Activated T-cell treated with anti-CD3 and anti-CD28 coated beads, Interleukin-2, amount 50 U/mL, for 48 hours (primary cell): ENCODE data around the gene TDRD12.
"Not testable (repeated sequence)": the region's sequence is repeated elsewhere in the genome, so short reads cannot be mapped to it uniquely, and the experiment has no call there.

Source experiments
- DNase-seq, 2 experiments: peaks; one replicate each; pipeline ENCODE4 v3.0.0-alpha.2; 2020

The TDRD12 gene

GRCh38 chr19:32813862-32814425 is 94.4 kb downstream of the TDRD12 start:
- no peak for DNase-seq

GRCh38 chr19:32814624-32815023 is 95.1 kb downstream of the TDRD12 start:
- no peak for DNase-seq

- no peak for DNase-seq
These were observed 97.1 kb downstream of the TDRD12 start for GRCh38 chr19:32816555-32817099.

- DNase-seq = no peak
These were observed 98.3 kb downstream of the TDRD12 start for GRCh38 chr19:32817569-32818476.

- DNase-seq = no peak
These were observed 99.0 kb downstream of the TDRD12 start for GRCh38 chr19:32818536-32818935.

- DNase-seq = no peak
These were observed 100.1 kb downstream of the TDRD12 start for GRCh38 chr19:32819419-32820400.

- DNase-seq = no peak
These were observed 103.6 kb downstream of the TDRD12 start for GRCh38 chr19:32822916-32823746.

GRCh38 chr19:32823747-32824102 is 104.2 kb downstream of the TDRD12 start:
- no peak for DNase-seq

- no peak for DNase-seq
These were observed 104.7 kb downstream of the TDRD12 start for GRCh38 chr19:32824191-32824751.

GRCh38 chr19:32824916-32825608 is 105.5 kb downstream of the TDRD12 start:
- DNase-seq = no peak

GRCh38 chr19:32828139-32828538 is 108.6 kb downstream of the TDRD12 start:
- DNase-seq = no peak

GRCh38 chr19:32828643-32829344 is 109.2 kb downstream of the TDRD12 start:
- DNase-seq = no peak

GRCh38 chr19:32829345-32829896 is 109.9 kb downstream of the TDRD12 start:
- DNase-seq = no peak

GRCh38 chr19:32830231-32831014 is 110.9 kb downstream of the TDRD12 start:
- DNase-seq = no peak

- DNase-seq = no peak
These were observed 112.0 kb downstream of the TDRD12 start for GRCh38 chr19:32831611-32832010.

GRCh38 chr19:32832094-32832493 is 112.5 kb downstream of the TDRD12 start:
- DNase-seq = not testable (repeated sequence)

GRCh38 chr19:32832825-32833224 is 113.3 kb downstream of the TDRD12 start:
- DNase-seq = not testable (repeated sequence)

GRCh38 chr19:32833388-32833787 is 113.8 kb downstream of the TDRD12 start:
- DNase-seq = not testable (repeated sequence)

GRCh38 chr19:32837531-32837930 is 118.0 kb downstream of the TDRD12 start:
- no peak for DNase-seq
